ENCODE data around the gene IL17F. TPM values are rescaled to one million over a fixed set of nuclear protein-coding genes. Genes with fewer than 3 reads are reported as not detected.

IL17F gene
- total RNA-seq = under 0.01 TPM in 1 of 2 replicates, not detected in the other

- H3K4me3 ChIP-seq (ENCODE audit: low read depth, low read length) = no peak within 1 kb of the TSS
- DNase-seq (ENCODE audit: low read depth) = no peak
- no peak for TF ChIP-seq CTCF (IDR thresholded peaks at IDR 0.05; ENCODE audit: insufficient read depth, low read depth, low read length)
Measured at GRCh38 chr6:52244400-52244799, at the start of gene IL17F. TSS of gene IL17F (minus strand) at chr6:52244500. CDS start at chr6:52244429, 71 bp downstream.

GRCh38 chr6:52293067-52293466 is 48.8 kb upstream of the IL17F start:
- no peak overlapping the region for H3K4me3 ChIP-seq (ENCODE audit: low read depth, low read length)
- DNase-seq (ENCODE audit: low read depth) = no peak
- TF ChIP-seq CTCF (IDR thresholded peaks at IDR 0.05; ENCODE audit: insufficient read depth, low read depth, low read length) = no peak

DNA sequence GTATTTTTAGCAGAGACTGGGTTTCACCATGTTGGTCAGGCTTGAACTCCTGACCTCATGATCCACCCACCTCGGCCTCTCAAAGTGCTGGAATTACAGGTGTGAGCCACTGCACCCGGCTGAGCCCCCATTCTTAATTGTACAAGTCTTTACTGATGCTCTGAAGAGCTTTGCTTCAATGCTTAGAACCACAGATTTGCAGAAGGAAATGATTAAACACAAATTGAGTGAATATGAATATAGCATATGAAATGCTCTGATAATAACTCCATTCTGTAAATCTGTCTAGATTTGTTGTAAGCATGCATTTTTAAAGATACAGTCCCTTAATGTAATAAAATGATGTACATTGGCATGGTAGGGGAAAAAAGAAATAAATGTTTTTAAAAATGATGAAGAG is 44.5 kb upstream of the IL17F start:
- no peak overlapping the region for H3K4me3 ChIP-seq (ENCODE audit: low read depth, low read length)
- TF ChIP-seq CTCF (IDR thresholded peaks at IDR 0.05; ENCODE audit: insufficient read depth, low read depth, low read length) = no peak
- no peak for DNase-seq (ENCODE audit: low read depth)

DNA sequence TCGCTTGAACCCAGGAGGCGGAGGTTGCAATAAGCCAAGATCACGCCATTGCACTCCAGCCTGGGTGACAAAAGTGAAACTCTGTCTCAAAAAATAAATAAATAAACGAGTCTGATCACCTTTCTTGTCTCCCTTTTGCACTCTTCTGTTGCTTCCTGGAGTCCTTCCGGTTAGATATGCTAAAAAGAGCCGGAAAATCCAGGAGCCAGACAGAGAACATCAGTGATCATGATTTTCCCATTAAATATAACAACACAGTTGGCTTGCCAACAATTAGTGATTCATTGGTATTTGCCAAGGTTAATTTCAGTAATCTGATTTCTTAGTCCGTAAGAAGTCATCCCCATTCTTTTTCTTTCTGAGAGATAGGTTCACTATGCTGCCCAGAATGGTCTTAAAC is 43.9 kb upstream of the IL17F start:
- DNase-seq (ENCODE audit: low read depth) = no peak
- TF ChIP-seq CTCF (IDR thresholded peaks at IDR 0.05; ENCODE audit: insufficient read depth, low read depth, low read length) = no peak
- H3K4me3 ChIP-seq (ENCODE audit: low read depth, low read length) = no peak overlapping the region

DNA sequence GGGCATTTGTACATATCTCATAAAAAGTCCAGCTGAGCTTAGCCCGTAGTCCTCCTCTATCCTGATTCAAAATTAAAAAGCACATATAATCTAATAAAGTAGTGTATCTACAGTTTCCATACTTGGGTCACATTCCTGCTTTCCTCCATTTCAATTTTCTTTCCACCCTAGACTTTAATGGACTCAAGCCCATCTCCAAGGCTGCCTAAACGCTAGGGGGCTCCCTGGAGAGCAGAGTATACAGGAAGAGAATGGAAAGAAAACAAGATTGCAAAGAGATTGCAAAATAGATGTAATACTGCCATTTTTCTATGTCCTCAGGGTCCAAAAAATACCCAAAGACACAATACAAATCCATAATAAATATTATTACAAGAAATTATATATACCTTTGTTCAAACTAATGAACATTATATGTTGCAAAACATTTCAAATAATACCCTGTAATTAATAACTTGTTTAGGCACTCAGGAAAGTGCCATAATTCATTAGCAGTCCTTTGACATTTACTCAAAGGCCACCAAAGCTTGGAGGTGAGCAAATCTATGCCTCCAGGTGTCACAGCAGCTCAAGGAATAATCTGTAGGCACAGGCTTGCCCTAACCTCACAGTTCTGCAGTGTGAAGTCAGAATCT is 42.6 kb upstream of the IL17F start:
- peak; percentile 74 for DNase-seq (ENCODE audit: low read depth)
- peak; percentile 95 for TF ChIP-seq CTCF (IDR thresholded peaks at IDR 0.05; ENCODE audit: insufficient read depth, low read depth, low read length)
- no peak overlapping the region for H3K4me3 ChIP-seq (ENCODE audit: low read depth, low read length)

DNA sequence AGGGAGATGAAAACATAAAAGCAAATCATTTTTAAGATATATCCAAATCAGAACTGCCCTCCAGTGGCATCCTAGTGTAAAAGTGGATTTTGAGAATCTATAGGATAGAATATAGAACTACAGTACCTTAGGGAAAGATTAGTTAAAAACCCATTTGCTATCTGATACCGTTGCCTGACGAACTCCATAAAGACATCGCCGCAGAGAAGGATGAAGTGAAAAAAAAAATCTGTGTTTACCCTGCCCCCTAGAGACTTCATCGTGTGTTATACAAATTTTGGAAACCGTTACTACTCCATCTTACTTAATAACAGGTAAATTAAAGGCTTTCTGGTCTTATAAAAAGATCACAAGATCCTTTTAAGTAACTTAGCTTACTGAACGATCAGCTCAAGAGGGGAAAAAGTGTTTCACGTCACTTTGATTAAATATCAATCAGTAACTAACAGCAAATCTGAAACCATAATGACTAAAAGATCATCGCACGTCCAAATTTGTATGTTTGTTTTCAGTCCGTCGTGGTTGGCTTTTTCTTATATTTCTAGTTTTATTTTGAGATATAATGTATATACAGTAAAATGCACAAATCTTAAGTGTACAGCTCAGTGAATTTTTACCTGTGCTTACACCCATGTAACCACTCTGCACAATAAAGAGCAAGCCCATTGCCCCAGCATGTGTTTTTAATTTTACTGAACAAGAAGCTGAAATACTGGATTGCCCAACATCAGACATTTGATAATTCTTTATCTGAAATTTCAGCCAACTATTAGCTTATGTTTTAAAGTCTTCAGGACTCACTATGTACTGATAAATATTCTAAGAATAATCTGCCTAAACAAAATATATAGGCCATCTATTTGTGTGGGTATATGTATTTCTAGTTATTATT is 41.1 kb upstream of the IL17F start:
- DNase-seq (ENCODE audit: low read depth) = peak; percentile 20
- H3K4me3 ChIP-seq (ENCODE audit: low read depth, low read length) = peak overlapping the region; percentile 89
- TF ChIP-seq CTCF (IDR thresholded peaks at IDR 0.05; ENCODE audit: insufficient read depth, low read depth, low read length) = peak; percentile 21
